AG10803 (cell line): ENCODE results near the gene STAMBP.
"Not testable (repeated sequence)": the region's sequence is repeated elsewhere in the genome, so short reads cannot be mapped to it uniquely, and the experiment has no call there.

Source experiments
- DNase-seq: peaks from one replicate; pipeline ENCODE4 v3.0.0; 2010; ENCODE audit warnings: low read depth
- H3K4me3 ChIP-seq: 2 replicates; pipeline ENCODE4 v1.5.1; 2011; ENCODE audit warnings: mild to moderate bottlenecking, low read length, control low read depth
- CTCF ChIP-seq: conservative IDR thresholded peaks from 2 replicates; pipeline ENCODE4 v1.5.1; 2011; ENCODE audit warnings: mild to moderate bottlenecking, low read length, control low read depth, inconsistent platforms

The STAMBP gene

DNA sequence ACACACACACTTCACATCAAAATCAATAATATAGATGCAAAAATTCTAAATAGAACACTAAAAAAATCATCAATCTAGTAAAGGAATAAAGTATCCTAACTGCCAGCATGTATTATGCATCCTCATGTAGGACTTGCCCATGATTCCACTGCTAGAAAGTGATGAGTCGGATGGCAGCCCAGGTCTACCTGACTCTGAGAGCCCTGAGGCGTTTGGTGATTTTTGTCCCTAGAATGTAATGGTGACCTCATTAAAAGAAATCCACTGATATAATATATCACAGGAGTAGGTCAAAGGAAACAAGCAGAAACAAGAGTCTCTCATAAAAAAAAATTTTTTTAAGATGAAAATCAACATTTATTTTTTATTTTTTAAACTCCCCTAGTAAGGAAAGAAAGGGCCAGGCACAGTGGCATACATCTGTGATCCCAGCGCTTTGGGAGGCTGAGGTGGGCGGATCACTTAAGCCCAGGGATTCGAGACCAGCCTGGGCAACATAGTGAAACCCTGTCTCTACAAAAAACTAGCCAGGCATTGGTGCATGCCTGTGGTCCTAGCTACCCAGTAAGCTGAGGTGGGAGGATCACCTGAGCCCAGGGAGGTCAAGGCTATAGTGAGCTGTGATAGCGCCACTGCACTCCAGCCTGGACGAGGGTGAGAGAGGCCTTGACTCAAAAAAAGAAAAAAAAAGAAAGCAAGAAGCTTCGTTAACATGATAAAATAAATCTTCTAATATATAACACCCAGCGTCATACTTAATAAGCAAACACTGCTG lies 39.6 kb downstream of the STAMBP start:
- no peak overlapping the region for H3K4me3 ChIP-seq
- no peak for DNase-seq
- TF ChIP-seq CTCF, result no peak

- no peak overlapping the region for H3K4me3 ChIP-seq
- TF ChIP-seq CTCF, result no peak
- peak; percentile 80 for DNase-seq
These were observed 41.3 kb downstream of the STAMBP start for GRCh38 chr2:73870084-73870483.

GRCh38 chr2:73877071-73877802 lies 48.5 kb downstream of the STAMBP start:
- TF ChIP-seq CTCF, result no peak
- DNase-seq, result no peak
- H3K4me3 ChIP-seq, result no peak overlapping the region

- H3K4me3 ChIP-seq, DNase-seq: not testable (repeated sequence)
These were observed 49.2 kb downstream of the STAMBP start for GRCh38 chr2:73877984-73878383.

DNA sequence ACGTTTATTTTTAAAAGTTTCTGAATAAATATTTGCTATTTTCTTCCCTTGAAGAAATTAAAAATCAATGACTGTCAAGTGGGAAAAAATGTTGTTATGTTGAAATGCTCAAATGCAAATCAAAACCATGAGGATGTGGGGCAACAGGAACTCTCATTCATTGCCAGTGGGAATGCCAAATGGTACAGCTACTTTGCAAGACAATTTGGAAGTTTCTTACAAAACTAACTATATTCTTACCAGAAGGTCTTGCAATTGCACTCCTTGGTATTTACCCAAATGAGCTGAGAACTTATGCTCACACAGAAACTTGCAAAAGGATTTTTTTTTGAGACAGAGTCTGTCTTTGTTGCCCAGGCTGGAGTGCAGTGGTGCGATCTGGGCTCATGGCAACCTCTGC lies 56.6 kb downstream of the STAMBP start:
- TF ChIP-seq CTCF, result no peak
- no peak overlapping the region for H3K4me3 ChIP-seq
- DNase-seq, result peak; percentile 58

- DNase-seq, result no peak
- no peak overlapping the region for H3K4me3 ChIP-seq
- no peak for TF ChIP-seq CTCF
These were observed 57.6 kb downstream of the STAMBP start for GRCh38 chr2:73886357-73886756.

GRCh38 chr2:73887596-73888353 lies 59.0 kb downstream of the STAMBP start:
- not testable (repeated sequence) for H3K4me3 ChIP-seq, DNase-seq
